CD4-positive, alpha-beta T cell treated with Interleukin-6 at 100 ng/mL for 8 hours (primary cell): ENCODE data around the gene VAV2.

Experiments
- DNase-seq: peaks from one replicate; pipeline ENCODE4 v3.0.0-alpha.2; 2020; ENCODE audit warnings: mixed read lengths, low spot score

Gene VAV2

DNA sequence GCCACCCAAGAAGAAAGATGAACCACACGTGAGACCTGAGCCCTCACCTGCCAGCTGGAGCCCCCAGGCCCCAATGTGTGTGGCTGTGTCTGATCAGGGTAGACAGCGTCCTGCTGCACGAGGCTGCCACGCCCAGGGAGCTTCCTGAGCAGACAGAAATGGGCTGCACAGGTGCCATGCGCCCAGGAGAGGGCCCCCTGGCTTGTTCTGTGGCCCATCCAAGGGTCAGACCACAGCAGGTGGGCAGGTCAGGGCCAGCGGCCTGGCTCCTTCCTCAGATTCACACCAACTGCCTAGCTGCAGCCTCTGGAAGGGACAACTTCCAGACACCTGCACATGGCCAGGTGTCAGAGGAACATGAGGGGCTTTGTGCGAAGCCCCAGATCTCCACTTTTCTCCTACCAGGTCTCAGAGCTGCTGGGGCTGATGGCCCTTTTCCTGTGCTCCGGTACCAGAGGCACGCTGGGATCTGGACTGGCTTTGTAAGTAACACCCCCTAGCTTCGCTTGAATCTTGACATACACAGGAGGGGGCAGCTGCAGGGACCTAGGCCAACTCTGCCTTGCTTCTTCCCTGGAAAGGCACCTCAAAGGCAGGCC lies 264.7 kb downstream of the VAV2 start:
- no peak for DNase-seq

DNA sequence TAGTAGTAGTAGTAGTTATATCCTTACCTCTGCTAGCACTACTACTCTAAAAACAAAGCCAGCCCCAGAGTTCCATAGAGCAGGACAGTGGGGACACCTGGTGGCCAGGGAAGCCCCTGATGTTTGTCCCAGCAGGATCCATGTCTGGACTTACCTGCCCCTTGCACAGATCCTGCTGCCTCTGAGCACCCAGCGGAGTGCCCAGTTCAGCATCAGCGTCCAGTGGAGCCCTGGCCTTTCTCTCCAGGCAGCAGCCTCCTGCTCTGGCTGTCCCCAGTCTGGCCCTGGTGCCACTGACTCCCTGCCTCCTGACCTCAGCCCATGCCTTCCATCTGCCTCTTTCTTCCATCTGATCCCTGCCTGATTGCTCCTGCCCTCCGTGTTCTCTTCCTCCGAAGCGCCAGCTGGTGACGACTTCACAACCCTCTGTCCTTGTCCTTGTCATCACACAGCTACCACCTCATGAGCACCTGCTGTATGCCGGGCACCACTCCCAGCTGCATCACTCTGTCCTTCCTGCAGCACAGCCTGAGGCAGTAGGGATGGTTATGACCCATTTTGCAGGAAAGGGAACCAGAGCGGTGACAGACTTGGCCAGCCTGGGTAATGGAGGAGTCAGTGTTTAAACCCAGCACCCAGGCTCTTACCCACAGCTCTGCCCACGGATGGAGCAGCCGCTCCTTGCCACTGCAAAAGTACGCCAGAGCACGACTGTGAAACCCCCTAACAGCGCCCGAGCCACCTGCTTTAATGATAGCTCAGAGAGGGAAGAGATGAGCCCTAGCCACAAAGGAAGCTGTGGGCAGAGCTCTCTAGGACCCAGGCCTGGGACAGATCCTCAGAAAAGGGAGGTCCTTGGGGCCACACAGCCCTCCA lies 265.5 kb downstream of the VAV2 start:
- peak; percentile 54 for DNase-seq

DNA sequence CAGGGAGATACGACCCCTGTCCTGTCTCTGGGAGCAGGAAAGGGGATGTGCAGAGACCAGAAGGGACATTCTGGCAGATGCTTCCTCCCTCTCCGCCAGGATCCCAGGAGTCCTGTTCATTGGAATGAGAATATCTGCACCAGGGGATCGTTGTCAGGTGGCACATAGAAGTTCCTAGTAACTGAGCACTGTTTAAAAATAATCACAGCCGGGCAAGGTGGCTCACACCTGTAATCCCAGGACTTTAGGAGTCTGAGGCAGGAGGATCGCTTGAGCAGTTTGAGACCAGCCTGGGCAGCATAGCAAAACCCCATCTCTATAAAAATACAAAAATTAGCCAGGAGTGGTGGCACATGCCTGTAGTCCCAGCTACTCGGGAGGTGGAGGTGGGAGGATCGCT lies 266.2 kb downstream of the VAV2 start:
- no peak for DNase-seq

DNA sequence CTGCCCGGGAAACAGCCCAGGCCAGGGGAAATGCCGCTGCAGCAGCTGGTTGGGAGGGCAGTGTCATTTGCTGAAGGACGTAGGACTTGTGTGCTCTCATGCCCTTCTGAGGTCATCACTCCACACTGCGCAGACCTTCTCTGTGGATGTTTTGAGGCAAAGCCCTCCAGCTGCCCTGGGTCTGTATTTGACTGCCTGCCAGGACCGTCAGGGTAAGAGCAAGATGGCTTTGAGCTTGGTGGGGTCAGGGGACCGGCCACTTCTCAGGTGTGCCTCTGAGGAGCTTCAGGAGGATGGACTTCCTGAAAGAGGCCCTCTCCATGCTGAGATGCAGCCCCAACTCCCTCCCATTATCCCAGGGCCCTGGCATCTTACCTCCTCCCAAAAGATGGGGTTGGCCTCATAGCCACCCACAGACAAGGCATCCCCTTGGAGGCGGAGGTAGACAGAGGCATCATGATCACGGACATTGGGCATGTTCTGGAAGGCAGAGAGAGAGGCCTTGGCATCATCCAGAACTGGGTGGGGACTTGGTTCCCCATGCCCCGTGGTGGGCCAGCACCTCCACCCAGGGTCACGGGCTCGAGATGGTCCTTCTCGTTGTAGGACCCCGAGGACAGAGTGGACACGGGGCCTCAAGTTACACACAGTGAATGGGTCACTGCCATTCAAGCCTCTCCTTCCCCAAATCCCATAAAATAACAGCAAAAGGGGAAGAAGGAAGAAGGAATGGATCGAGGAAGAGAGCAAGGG lies 273.4 kb downstream of the VAV2 start:
- no peak for DNase-seq

DNA sequence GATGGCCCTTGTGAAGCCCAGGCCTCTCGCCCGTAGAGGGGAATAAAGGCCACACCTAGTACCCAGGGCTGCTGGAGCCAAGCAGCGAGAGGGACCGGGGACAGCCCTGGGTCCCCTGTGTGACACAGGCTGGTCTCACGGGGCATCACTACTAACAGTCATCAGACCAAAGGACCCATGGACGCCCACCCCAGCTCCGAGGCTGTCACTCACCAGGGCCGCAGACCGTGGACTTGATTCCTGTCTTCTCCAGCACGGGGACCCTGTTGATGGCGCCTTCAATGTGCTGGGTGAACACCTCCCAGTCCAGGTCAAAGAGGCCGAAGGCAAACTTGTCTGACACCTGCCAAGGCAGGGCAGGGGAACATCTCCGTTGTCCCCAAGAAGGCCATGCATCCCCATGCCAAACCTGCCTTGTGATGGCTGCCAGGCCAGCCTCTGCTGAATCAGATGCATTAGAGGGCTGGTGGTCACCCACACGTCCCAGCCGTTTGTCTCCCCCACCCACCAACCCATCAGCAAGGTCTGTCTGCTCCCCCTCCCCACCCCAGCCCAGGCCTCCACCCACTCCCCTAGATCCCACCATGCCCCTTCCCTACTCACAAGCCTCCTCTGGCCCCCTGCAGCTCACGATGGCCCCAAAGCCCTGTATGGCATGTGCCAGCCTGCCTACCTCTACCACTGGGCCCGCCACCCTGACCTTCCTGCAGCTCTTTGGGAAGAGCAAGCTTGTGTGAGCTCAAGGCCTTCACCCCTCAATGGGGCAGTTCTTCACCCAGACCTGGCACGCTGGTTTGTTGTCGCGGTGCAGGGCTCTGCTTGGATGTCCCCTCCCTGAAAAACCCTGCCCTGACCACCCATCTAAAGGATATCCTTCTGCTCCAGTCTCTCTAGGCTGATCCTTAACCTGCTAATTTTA lies 274.8 kb downstream of the VAV2 start:
- DNase-seq: no peak

DNA sequence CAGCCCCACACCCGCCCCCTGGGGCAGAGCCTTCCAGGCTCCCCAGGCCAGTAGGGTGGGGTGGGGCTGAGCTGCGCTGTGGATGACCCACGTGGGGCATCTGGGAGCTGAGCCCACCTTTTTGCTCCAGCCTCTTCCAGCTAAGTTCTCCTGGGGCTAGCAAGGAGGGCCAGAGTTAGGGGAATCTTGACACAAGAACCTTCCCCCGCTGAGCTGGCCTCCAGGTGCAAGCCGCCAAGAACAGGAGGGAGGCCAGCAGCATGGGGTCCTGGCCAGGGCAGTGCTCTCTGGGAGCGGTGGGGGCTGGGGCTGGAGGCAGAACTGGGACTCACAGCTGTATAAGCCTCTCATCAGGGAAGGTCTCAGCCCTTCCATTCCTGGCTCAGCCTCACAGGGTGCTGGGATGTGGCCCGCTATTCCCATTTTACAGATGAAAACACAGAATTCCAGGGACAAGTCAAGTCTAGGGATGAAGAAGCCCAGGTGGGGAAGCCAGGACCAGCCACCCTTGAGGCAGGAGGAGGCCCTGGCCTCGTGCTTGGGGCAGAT lies 275.5 kb downstream of the VAV2 start:
- DNase-seq: no peak

DNA sequence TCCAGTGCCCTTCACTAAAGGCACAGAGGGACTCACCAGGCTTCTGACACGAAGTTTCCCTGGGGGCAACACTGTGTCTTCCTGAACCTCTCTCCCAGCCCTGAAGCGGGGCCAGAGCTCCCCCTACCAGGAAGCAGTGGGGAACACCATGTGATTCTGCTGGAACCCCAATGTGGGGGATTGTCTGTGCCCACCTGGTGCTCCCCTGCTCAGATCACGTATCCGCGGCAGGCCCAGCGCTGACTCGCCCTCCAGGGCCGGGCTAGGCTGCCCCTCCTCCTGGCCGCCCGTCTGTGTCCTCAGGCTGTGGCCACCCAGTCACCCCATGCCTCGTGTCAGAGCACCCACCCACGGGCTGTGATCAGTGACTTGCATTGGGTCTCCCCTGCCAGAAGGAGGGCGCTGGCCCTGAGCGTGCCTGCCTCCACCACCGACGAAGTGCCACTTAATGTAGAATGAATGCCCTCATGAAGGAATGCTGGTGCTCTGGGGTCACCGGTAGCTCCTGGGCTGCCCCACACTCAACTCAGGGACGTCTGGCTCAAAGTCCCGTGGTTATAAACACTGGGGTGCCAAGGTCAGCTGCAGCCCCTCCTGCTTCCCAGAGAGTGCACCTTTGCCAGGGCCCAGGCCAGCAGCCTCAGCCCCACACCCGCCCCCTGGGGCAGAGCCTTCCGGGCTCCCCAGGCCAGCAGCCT lies 276.1 kb downstream of the VAV2 start:
- peak; percentile 35 for DNase-seq

DNA sequence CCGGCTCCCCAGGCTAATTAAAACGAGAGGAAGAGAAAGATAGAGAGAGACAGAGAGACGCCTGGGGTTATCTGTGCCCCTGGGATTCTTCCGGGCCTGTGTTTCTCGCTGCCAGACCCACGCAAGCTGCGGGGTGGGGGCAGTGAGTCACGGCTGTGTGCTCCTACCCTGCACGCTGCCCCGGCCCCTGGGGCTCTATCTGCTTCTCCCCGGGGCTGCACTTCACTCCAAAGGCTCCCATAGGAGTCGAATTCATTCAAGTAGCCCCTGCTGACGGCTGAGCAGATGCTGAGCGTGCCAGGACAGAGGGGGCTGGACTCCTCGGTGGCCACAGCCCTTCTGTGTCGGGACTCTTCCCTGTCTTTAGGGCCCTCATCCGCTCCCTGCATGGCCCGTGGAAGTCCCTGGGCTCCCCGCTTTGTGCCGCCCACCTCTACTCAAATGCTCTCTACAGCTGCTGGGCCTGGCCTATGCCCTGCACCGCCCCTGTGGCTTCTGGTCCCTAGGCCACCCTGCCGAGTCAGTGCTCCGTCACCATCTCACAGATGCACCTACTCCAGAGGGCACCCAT lies 276.7 kb downstream of the VAV2 start:
- DNase-seq: no peak

DNA sequence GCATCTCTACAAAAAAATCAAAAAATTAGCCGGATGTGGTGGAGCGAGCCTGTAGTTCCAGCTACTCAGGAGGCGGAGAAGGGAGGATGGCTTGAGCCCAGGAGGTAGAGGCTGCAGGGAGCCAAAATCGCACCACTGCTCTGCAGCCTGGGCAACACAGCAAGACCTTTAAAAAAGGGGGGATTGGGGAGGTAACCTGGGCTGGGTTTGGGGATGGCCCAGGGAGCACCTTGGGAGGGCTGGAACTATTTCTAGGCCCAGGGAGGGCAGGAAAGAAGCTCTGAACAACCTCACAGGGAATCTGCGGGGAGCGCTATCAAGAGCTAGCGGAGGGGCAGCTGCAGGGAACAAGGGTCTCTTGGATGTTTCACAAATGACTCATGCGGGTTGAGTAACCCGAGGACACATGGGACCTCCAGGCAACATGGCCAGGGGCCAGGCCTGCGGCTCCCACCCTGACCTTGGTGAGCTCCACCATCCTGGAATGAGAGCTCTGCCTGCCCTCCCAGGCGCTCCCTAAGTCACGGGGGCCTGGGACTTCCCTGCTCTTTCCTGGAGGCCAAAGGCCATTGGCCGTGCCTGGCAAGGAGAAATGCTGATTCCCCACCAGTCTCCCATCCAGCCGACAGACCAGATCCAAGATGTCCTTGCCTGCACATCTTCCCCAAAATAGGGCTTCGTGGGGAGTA lies 277.4 kb downstream of the VAV2 start:
- DNase-seq: no peak

DNA sequence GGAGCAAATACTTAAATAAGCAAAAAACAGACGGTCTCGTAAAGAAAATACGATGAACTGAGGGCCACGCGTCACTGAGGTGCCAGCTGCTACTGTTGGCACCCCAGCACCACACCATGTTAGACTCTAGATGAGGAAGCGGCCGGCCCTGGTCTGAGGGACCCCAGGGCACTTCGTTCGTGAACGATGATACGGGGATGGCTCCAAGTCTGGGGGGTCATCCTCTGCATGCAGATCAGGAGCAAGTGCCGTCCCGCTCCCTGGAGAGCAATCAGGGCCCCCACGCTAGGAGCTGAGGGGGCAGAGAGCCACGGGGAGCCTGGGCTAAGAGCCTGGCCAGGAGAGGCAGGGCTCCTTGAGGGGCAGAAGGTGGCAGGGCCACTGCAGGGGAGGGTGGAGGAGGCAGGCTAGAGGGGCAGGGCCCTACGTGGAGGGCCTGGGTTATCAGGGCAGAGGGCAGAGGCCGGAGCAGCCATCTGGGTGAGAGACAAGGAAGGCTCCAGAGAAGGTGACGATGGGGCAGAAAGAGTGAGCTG lies 278.1 kb downstream of the VAV2 start:
- DNase-seq: no peak

DNA sequence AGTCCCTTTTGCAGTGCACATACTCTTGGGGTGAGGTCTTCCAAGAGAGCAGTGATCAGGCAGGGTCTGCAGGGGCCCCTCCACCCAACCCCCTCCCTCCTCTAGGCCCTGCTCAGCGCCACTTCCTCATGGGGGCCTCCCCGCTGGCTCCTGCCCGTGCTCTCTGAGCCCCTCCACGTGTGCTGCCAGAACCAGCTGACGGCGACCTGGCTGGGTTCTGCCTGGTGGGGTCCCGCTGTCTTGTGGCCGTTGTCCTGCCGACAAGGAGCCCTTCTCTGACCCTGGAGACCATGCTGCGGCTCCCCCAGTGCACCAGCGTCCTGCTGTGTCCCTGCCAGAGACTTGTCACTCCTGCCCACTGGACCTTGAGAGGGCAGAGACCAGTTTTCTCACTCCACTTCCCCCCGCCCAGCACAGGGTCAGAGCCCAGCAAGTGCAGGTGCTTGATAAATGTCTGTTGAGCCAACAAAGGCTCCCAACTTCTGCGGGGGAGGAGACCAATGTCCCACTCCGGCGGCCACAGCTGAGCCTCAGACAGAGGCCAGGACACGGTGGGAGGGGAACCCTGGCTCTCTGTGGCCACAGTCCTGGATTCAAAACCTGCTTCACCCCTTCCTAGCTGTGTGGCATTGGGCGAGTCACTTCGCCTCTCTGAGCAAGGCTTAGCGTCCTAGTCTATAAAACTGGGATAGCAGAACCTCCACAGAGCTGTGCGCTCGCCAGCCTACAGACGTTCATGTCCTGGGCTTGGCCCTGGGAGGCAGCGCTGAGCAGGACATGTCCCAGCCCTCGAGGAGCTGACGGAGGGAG lies 278.8 kb downstream of the VAV2 start:
- no peak for DNase-seq

DNA sequence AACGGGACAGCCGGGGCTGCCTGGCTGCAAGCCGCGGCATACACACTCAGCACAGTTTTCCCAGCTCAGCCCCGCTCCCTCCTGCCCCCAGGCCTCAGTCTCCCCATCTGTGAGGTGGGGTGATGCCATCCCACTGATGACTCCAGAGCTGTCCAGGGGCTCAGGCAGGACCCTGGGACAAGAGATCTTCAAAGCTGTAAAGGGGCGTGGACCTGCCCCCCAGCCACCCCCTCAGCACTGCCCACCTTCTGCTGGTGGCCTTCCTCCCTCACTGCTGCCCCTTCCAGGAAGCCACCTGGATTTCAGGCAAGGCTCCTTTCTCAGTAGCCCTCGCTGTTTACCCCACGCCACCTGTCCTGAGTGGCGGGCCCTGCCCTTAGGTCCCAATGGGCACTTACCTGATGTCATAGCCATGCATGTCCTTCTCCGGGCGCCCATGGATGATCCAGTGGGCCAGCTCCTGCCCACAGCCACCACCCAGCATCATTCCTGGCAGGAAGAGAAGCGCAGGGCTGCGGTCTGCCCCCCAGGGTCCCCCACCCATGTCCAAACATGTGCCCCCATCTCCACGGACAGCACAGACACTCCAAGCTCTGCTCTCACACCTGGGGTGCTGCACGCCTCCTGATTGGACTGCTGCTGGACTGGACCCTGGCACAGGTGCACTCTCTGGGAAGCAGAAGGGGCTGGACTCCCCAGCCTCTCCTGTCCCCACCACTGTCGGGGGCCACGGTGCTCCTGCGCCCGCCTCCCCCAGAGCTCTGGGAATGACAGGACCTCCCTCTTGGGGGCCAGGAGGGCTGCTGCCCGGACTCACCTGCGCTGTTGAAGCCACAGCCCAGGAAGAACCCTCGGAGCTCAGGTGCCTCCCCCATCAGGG lies 279.7 kb downstream of the VAV2 start:
- DNase-seq: no peak
